ENCODE measurements around the gene BHLHE23. TPM values are rescaled to one million over a fixed set of nuclear protein-coding genes. Genes with fewer than 3 reads are reported as not detected.

BHLHE23 gene
- total RNA-seq, 1 experiment from 2014 or later = not detected

- TF ChIP-seq RAD21 (IDR thresholded peaks at IDR 0.05; ENCODE audit: low read depth) = no peak
- TF ChIP-seq, protein P1, sequence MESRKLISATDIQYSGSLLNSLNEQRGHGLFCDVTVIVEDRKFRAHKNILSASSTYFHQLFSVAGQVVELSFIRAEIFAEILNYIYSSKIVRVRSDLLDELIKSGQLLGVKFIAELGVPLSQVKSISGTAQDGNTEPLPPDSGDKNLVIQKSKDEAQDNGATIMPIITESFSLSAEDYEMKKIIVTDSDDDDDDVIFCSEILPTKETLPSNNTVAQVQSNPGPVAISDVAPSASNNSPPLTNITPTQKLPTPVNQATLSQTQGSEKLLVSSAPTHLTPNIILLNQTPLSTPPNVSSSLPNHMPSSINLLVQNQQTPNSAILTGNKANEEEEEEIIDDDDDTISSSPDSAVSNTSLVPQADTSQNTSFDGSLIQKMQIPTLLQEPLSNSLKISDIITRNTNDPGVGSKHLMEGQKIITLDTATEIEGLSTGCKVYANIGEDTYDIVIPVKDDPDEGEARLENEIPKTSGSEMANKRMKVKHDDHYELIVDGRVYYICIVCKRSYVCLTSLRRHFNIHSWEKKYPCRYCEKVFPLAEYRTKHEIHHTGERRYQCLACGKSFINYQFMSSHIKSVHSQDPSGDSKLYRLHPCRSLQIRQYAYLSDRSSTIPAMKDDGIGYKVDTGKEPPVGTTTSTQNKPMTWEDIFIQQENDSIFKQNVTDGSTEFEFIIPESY (IDR thresholded peaks at IDR 0.05; ENCODE audit: extremely low read depth, insufficient replicate concordance, low read length) = no peak
- no peak for TF ChIP-seq SP1 (IDR thresholded peaks at IDR 0.05; ENCODE audit: low read depth)
- no peak for TF ChIP-seq FOSL1 (IDR thresholded peaks at IDR 0.05; ENCODE audit: low read depth)
These were observed 48.2 kb downstream of the BHLHE23 start (continued) for GRCh38 chr20:62958388-62959100.

GRCh38 chr20:62957136-62958117 is 49.3 kb downstream of the BHLHE23 start:
- Histone ChIP-seq H3K27ac (ENCODE audit: low read depth, low read length) (no peak overlapping the region), H2AFZ (ENCODE audit: low read depth, low read length, poor library complexity, severe bottlenecking) (no peak overlapping the region), H3K4me3 (replicated peaks in 1 of 2; ENCODE audit: low read depth in 1 of 2, low read length in 2 of 2) (no peak overlapping the region), H3K27me3 (ENCODE audit: insufficient read depth, low read length) (no peaks in the 10 kb centered on the region), H3K79me2 (ENCODE audit: insufficient read depth, low read length) (peaks cover 32% of the 10 kb centered on the region), H3K4me1 (ENCODE audit: control insufficient read depth in 1 of 2, insufficient read depth in 2 of 2, low read length in 2 of 2) (peaks cover 0 to 12% of the 10 kb centered on the region in 2 experiments; a peak in 3 of 4 replicates), H3K36me3 (ENCODE audit: control insufficient read depth in 1 of 2, insufficient read depth in 2 of 2, low read length in 2 of 2) (no peaks in the 10 kb centered on the region), H3K9me3 (ENCODE audit: control insufficient read depth in 1 of 2, insufficient read depth in 1 of 2, low read depth in 1 of 2, low read length in 2 of 2) (no peaks in the 10 kb centered on the region), H4K20me1 (ENCODE audit: insufficient read depth) (no peaks in the 10 kb centered on the region), H3K9ac (ENCODE audit: low read length) (no peak overlapping the region), H3K4me2 (ENCODE audit: low read length) (no peak overlapping the region), H3K9me2 (ENCODE audit: insufficient read depth) (no peaks in the 10 kb centered on the region)
- intact Hi-C loops (cut with micrococcal nuclease) = no loop called here
- POLR2A ChIA-PET = no interaction called here
- CTCF ChIA-PET = no interaction called here
- BruUV-seq (replicated peaks) = no TSS peak
- ATAC-seq = no peak
- RAD21 ChIA-PET (ENCODE audit: low non-redundant PET in 1 of 2, low total read pairs in 2 of 2, uncharacterized antibody in 2 of 2, unreplicated experiment in 2 of 2) = no interaction called here
- DNase-seq (ENCODE audit: low read depth, low spot score) = no peak
- TF ChIP-seq, protein P1 (IDR thresholded peaks at IDR 0.05; ENCODE audit: extremely low read depth, insufficient replicate concordance, low read length) = no peak
- TF ChIP-seq, protein P2, sequence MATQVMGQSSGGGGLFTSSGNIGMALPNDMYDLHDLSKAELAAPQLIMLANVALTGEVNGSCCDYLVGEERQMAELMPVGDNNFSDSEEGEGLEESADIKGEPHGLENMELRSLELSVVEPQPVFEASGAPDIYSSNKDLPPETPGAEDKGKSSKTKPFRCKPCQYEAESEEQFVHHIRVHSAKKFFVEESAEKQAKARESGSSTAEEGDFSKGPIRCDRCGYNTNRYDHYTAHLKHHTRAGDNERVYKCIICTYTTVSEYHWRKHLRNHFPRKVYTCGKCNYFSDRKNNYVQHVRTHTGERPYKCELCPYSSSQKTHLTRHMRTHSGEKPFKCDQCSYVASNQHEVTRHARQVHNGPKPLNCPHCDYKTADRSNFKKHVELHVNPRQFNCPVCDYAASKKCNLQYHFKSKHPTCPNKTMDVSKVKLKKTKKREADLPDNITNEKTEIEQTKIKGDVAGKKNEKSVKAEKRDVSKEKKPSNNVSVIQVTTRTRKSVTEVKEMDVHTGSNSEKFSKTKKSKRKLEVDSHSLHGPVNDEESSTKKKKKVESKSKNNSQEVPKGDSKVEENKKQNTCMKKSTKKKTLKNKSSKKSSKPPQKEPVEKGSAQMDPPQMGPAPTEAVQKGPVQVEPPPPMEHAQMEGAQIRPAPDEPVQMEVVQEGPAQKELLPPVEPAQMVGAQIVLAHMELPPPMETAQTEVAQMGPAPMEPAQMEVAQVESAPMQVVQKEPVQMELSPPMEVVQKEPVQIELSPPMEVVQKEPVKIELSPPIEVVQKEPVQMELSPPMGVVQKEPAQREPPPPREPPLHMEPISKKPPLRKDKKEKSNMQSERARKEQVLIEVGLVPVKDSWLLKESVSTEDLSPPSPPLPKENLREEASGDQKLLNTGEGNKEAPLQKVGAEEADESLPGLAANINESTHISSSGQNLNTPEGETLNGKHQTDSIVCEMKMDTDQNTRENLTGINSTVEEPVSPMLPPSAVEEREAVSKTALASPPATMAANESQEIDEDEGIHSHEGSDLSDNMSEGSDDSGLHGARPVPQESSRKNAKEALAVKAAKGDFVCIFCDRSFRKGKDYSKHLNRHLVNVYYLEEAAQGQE (IDR thresholded peaks at IDR 0.05; ENCODE audit: low read depth) = no peak
- TF ChIP-seq, protein P3, sequence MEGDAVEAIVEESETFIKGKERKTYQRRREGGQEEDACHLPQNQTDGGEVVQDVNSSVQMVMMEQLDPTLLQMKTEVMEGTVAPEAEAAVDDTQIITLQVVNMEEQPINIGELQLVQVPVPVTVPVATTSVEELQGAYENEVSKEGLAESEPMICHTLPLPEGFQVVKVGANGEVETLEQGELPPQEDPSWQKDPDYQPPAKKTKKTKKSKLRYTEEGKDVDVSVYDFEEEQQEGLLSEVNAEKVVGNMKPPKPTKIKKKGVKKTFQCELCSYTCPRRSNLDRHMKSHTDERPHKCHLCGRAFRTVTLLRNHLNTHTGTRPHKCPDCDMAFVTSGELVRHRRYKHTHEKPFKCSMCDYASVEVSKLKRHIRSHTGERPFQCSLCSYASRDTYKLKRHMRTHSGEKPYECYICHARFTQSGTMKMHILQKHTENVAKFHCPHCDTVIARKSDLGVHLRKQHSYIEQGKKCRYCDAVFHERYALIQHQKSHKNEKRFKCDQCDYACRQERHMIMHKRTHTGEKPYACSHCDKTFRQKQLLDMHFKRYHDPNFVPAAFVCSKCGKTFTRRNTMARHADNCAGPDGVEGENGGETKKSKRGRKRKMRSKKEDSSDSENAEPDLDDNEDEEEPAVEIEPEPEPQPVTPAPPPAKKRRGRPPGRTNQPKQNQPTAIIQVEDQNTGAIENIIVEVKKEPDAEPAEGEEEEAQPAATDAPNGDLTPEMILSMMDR (IDR thresholded peaks at IDR 0.05 in 2 of 3, conservative IDR thresholded peaks at IDR 0.05 in 1 of 3; ENCODE audit: borderline replicate concordance in 1 of 3, insufficient read depth in 1 of 3, low read depth in 2 of 3, low read length in 2 of 3) = no peak
- TF ChIP-seq EZH2 (IDR thresholded peaks at IDR 0.05) = no peak
- TF ChIP-seq ZNF274 (IDR thresholded peaks at IDR 0.05; ENCODE audit: low read depth, low read length) = no peak
- TF ChIP-seq YY1 (IDR thresholded peaks at IDR 0.05; ENCODE audit: extremely low read depth, insufficient replicate concordance, low read depth, low read length) = no peak
- no peak for TF ChIP-seq MAX (IDR thresholded peaks at IDR 0.05)

Measured in HCT116 (cell line).